ENCODE data around the gene RGS3.

The RGS3 gene

DNA sequence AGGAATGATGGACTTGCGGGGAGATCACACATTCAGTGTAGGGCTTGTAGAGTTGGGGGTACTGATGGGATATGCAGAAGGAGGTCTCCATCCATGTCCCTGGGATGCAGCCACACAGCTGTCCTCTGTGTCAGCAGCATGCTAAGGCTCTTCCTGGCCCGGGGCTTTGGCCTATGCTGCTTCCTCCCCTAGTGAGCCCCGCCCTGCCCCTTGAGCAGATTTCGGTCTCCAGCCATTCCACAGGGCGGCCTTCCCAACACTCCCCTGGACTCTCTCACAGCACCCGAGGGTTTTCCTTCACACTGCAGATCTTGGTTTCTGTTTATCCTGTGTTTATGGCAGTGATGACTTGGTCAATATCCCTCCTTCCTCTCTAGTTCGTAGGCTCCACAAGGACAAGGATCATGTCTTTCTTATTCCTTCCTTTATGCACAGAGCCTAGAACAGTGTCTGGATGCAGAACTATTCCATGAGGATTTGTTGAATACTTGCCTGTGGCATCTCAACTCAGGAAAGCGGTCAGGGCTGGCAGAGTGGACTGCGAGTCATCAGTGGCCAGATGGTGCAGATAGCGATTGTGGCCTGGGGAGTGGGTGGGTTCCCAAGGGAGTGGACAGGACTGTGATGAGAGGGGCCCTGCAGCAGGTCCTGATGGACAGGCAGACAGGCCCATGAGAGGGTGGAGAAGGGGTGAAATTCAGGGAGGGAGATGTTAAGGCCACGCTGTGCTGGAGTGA lies 114.2 kb downstream of the RGS3 start:
- no peak overlapping the region for H3K9ac ChIP-seq (ENCODE audit: low read length)
- H3K27me3 ChIP-seq (ENCODE audit: insufficient read depth, low read length) = no peaks in the 10 kb centered on the region
- no peak overlapping the region for H3K4me3 ChIP-seq (ENCODE audit: low read depth, low read length, poor library complexity, severe bottlenecking)
- H3K4me1 ChIP-seq (ENCODE audit: insufficient read depth, low read length, severe bottlenecking) = peaks cover 63% of the 10 kb centered on the region
- TF ChIP-seq, protein P1, sequence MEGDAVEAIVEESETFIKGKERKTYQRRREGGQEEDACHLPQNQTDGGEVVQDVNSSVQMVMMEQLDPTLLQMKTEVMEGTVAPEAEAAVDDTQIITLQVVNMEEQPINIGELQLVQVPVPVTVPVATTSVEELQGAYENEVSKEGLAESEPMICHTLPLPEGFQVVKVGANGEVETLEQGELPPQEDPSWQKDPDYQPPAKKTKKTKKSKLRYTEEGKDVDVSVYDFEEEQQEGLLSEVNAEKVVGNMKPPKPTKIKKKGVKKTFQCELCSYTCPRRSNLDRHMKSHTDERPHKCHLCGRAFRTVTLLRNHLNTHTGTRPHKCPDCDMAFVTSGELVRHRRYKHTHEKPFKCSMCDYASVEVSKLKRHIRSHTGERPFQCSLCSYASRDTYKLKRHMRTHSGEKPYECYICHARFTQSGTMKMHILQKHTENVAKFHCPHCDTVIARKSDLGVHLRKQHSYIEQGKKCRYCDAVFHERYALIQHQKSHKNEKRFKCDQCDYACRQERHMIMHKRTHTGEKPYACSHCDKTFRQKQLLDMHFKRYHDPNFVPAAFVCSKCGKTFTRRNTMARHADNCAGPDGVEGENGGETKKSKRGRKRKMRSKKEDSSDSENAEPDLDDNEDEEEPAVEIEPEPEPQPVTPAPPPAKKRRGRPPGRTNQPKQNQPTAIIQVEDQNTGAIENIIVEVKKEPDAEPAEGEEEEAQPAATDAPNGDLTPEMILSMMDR (IDR thresholded peaks at IDR 0.05; ENCODE audit: low read length) = no peak
- no peak for TF ChIP-seq EZH2 (IDR thresholded peaks at IDR 0.05; ENCODE audit: borderline replicate concordance, low read length)
- H3K36me3 ChIP-seq (ENCODE audit: insufficient read depth, low read length) = no peaks in the 10 kb centered on the region
- H3K9me2 ChIP-seq (ENCODE audit: low read depth, low read length) = no peaks in the 10 kb centered on the region
- H3K27ac ChIP-seq (ENCODE audit: low read depth, low read length, poor library complexity, severe bottlenecking) = no peak overlapping the region
- no peak overlapping the region for H2AFZ ChIP-seq (ENCODE audit: low read length)
- no peaks in the 10 kb centered on the region for H4K20me1 ChIP-seq (ENCODE audit: insufficient read depth, low read length)
- no peak overlapping the region for H3K4me2 ChIP-seq (ENCODE audit: low read length)
- no peaks in the 10 kb centered on the region for H3F3A ChIP-seq (ENCODE audit: insufficient read depth, low read length)
- no peaks in the 10 kb centered on the region for H3K9me3 ChIP-seq (ENCODE audit: low read length)
- H3K79me2 ChIP-seq (ENCODE audit: insufficient read depth, low read length) = no peaks in the 10 kb centered on the region

DNA sequence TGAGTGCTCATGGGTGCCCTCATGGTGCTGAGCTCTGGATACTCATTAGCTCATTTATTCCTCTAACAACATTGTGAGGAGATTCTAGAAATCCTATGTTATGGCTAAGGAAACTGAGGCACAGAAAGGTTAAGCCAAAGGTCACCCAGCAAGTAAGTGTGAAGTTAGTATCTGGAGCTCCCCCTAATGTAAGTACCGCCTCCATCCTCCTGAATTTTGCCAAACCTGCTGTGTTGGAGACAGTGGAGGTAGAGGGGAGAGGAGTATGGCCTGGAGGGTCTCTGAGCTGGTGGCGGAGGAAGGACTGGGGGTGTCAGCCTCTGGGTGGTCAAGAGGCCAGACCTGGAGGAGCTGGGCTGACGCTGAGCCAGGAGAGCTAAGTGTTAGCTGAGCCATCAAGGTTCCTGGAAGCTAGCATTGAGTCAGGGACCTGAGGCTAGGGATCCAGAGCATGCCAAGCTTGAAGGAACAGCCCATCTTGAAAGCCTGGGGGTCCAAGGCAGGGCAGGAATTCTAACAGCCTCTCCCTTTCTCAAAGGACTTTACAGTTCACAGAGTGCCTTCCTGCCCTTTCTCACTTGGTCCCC lies 114.8 kb downstream of the RGS3 start:
- no peaks in the 10 kb centered on the region for H4K20me1 ChIP-seq (ENCODE audit: insufficient read depth, low read length)
- H3K79me2 ChIP-seq (ENCODE audit: insufficient read depth, low read length) = no peaks in the 10 kb centered on the region
- no peak overlapping the region for H3K4me3 ChIP-seq (ENCODE audit: low read depth, low read length, poor library complexity, severe bottlenecking)
- peak overlapping the region; percentile 94 for H3K27ac ChIP-seq (ENCODE audit: low read depth, low read length, poor library complexity, severe bottlenecking)
- peak overlapping the region; percentile 82; the same call in 1 of the 2 replicates for H3K4me2 ChIP-seq (ENCODE audit: low read length)
- TF ChIP-seq EZH2 (IDR thresholded peaks at IDR 0.05; ENCODE audit: borderline replicate concordance, low read length) = no peak
- TF ChIP-seq, protein P1 (IDR thresholded peaks at IDR 0.05; ENCODE audit: low read length) = peak; percentile 28; the same call in 1 of the 2 replicates
- H3K4me1 ChIP-seq (ENCODE audit: insufficient read depth, low read length, severe bottlenecking) = peaks cover 67% of the 10 kb centered on the region
- no peaks in the 10 kb centered on the region for H3K9me2 ChIP-seq (ENCODE audit: low read depth, low read length)
- H3K27me3 ChIP-seq (ENCODE audit: insufficient read depth, low read length) = no peaks in the 10 kb centered on the region
- no peak overlapping the region for H2AFZ ChIP-seq (ENCODE audit: low read length)
- H3K36me3 ChIP-seq (ENCODE audit: insufficient read depth, low read length) = no peaks in the 10 kb centered on the region
- H3K9me3 ChIP-seq (ENCODE audit: low read length) = no peaks in the 10 kb centered on the region
- peak overlapping the region; percentile 33; the same call in 1 of the 2 replicates for H3K9ac ChIP-seq (ENCODE audit: low read length)
- no peaks in the 10 kb centered on the region for H3F3A ChIP-seq (ENCODE audit: insufficient read depth, low read length)

DNA sequence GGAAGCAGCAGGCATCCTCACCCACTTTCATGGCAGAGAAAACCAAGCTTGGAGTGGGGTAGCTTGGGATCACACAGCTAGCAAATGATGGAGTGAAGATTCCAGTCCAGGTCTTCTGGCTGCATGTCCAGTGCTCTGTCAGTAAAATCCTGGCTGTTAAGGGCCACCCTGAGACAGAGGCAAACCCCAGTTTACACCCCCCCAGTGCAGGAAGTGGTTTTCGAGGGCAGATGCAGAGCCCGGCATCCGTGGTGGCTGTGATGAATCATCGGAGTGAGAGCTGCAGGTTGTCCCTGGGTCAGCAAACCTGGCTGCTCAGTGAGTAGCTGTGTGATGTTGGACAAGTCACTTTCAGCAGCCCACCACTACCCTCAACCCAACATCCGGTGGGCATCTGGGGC lies 115.4 kb downstream of the RGS3 start:
- no peak overlapping the region for H2AFZ ChIP-seq (ENCODE audit: low read length)
- no peaks in the 10 kb centered on the region for H3K9me3 ChIP-seq (ENCODE audit: low read length)
- no peaks in the 10 kb centered on the region for H3K79me2 ChIP-seq (ENCODE audit: insufficient read depth, low read length)
- H3K4me3 ChIP-seq (ENCODE audit: low read depth, low read length, poor library complexity, severe bottlenecking) = peak overlapping the region; percentile 18
- H3K4me1 ChIP-seq (ENCODE audit: insufficient read depth, low read length, severe bottlenecking) = peaks cover 67% of the 10 kb centered on the region
- no peaks in the 10 kb centered on the region for H3K27me3 ChIP-seq (ENCODE audit: insufficient read depth, low read length)
- TF ChIP-seq EZH2 (IDR thresholded peaks at IDR 0.05; ENCODE audit: borderline replicate concordance, low read length) = no peak
- TF ChIP-seq, protein P1 (IDR thresholded peaks at IDR 0.05; ENCODE audit: low read length) = no peak
- peak overlapping the region; percentile 94 for H3K27ac ChIP-seq (ENCODE audit: low read depth, low read length, poor library complexity, severe bottlenecking)
- no peaks in the 10 kb centered on the region for H4K20me1 ChIP-seq (ENCODE audit: insufficient read depth, low read length)
- H3K4me2 ChIP-seq (ENCODE audit: low read length) = peak overlapping the region; percentile 82
- no peaks in the 10 kb centered on the region for H3K9me2 ChIP-seq (ENCODE audit: low read depth, low read length)
- no peaks in the 10 kb centered on the region; the same call in 1 of the 2 replicates for H3K36me3 ChIP-seq (ENCODE audit: insufficient read depth, low read length)
- H3K9ac ChIP-seq (ENCODE audit: low read length) = peak overlapping the region; percentile 33; the same call in 1 of the 2 replicates
- no peaks in the 10 kb centered on the region for H3F3A ChIP-seq (ENCODE audit: insufficient read depth, low read length)
